Muscle of leg (tissue), 11 donors: ENCODE results near the gene PCSK6. TPM values are rescaled to one million over a fixed set of nuclear protein-coding genes. Genes with fewer than 3 reads are reported as not detected.

Experiments
- DNase-seq: peaks from one replicate; pipeline ENCODE4 v3.0.0; 2013
- H3K27ac ChIP-seq: one replicate; pipeline ENCODE4 v1.5.1; 2013; ENCODE audit warnings: mild to moderate bottlenecking, low read length, control low read depth
- H3K27me3 ChIP-seq: one replicate; pipeline ENCODE4 v1.6.1; 2013; ENCODE audit warnings: low read length; ENCODE audit not compliant: control insufficient read depth, insufficient read depth
- H3K36me3 ChIP-seq: one replicate; pipeline ENCODE4 v1.6.1; 2013; ENCODE audit warnings: low read length; ENCODE audit not compliant: control insufficient read depth, insufficient read depth
- H3K4me1 ChIP-seq: one replicate; pipeline ENCODE4 v1.6.1; 2013; ENCODE audit warnings: low read length; ENCODE audit not compliant: control insufficient read depth, insufficient read depth
- H3K4me3 ChIP-seq: one replicate; pipeline ENCODE4 v1.5.1; 2013; ENCODE audit warnings: low read length, control low read depth
- H3K9me3 ChIP-seq: replicated peaks from 2 replicates; pipeline ENCODE4 v1.6.1; 2013; ENCODE audit warnings: low read depth, low read length; ENCODE audit not compliant: control insufficient read depth
- WGBS: methylation state at CpG from one replicate; pipeline ENCODE4 v1.1.5; 2013; ENCODE audit warnings: missing lambda C conversion rate; ENCODE audit not compliant: insufficient coverage; 5-methylcytosine and 5-hydroxymethylcytosine counted together
- polyA plus RNA-seq, 8 donors: library from polyadenylated mRNA; unstranded; fragments of 120-200 nt; gene quantifications; one replicate each; pipeline versions ENCODE4 v1.2.1 to v1.2.3, GENCODE V29; 2013; ENCODE audit warnings: inconsistent platforms in 1 of 8, low replicate concordance in 1 of 8; ENCODE audit not compliant: insufficient read length in 8 of 8, insufficient read depth in 1 of 8
- total RNA-seq: library from RNA; stranded (reverse); fragments of 120-200 nt; gene quantifications from one replicate; pipeline ENCODE4 v1.2.4, GENCODE V29; 2013

PCSK6 gene
- total and polyA plus RNA-seq, 9 donors, result 6.2 to 14.1 (median 9.5) TPM

- 51% methylated on average over 3 of the region's 11 CpGs for WGBS
- H3K27ac ChIP-seq, result peak overlapping the region; percentile 62
- H3K4me3 ChIP-seq, result no peak overlapping the region
- H3K4me1 ChIP-seq, result peaks cover 56% of the 10 kb centered on the region
- H3K27me3 ChIP-seq, result no peaks in the 10 kb centered on the region
- no peak for DNase-seq
- no peaks in the 10 kb centered on the region for H3K36me3 ChIP-seq
- no peaks in the 10 kb centered on the region for H3K9me3 ChIP-seq
Observed at GRCh38 chr15:101254157-101255050, 235.1 kb downstream of the PCSK6 start.

Other genes starting within 250 kb of the PCSK6 start
- gene CHSY1, start 237.7 kb downstream of the PCSK6 start, total RNA-seq, result 27.2 TPM
- 10 to 100 TPM; 31.9 to 57.6 (median 43.1) TPM for gene CHSY1, start 237.7 kb downstream of the PCSK6 start, polyA plus RNA-seq
- 44.0 TPM for gene SELENOS, start 212.2 kb downstream of the PCSK6 start, total RNA-seq
- gene SELENOS, start 212.2 kb downstream of the PCSK6 start, polyA plus RNA-seq, result 10 to 100 TPM; 39.3 to 48.3 (median 45.4) TPM
- gene SNRPA1, start 194.5 kb downstream of the PCSK6 start, total RNA-seq, result 14.9 TPM
- gene SNRPA1, start 194.5 kb downstream of the PCSK6 start, polyA plus RNA-seq, result 10 to 100 TPM; 33.9 to 44.5 (median 38.2) TPM
- 38.0 TPM for gene TM2D3, start 162.7 kb upstream of the PCSK6 start, total RNA-seq
- 10 to 100 TPM; 34.5 to 40.6 (median 37.1) TPM for gene TM2D3, start 162.7 kb upstream of the PCSK6 start, polyA plus RNA-seq
- 19.3 TPM for gene TARS3, start 234.8 kb upstream of the PCSK6 start, total RNA-seq
- 10 to 100 TPM; 14.6 to 19.2 (median 18.0) TPM for gene TARS3, start 234.8 kb upstream of the PCSK6 start, polyA plus RNA-seq